ENCODE results near the gene TMEM252. TPM values are rescaled to one million over a fixed set of nuclear protein-coding genes. Genes with fewer than 3 reads are reported as not detected.

TMEM252 gene
- total RNA-seq, 3 donors from 2014 or later (not counting 1 experiment from before 2014, with no cell fraction given), result not detected

- Histone ChIP-seq H3K27ac (ENCODE audit: low read length) (no peak overlapping the region), H3K9me3 (ENCODE audit: control insufficient read depth, insufficient read depth, low read length) (peaks cover 2% of the 10 kb centered on the region), H3K4me1 (ENCODE audit: control insufficient read depth, insufficient read depth, low read length) (no peaks in the 10 kb centered on the region), H3K4me3 (ENCODE audit: low read length) (no peak overlapping the region), H3K27me3 (ENCODE audit: control insufficient read depth, insufficient read depth, low read length) (no peaks in the 10 kb centered on the region), H3K36me3 (ENCODE audit: control insufficient read depth, insufficient read depth, low read length) (no peaks in the 10 kb centered on the region)
- H3K9me3 Mint-ChIP-seq, result no peaks in the 10 kb centered on the region
- H3K36me3 Mint-ChIP-seq, result peaks cover 7% of the 10 kb centered on the region
- no peaks in the 10 kb centered on the region for H3K4me1 Mint-ChIP-seq
- 34% methylated on average over 4 of the region's 4 CpGs for WGBS (ENCODE audit: insufficient coverage)
- ATAC-seq (no peak), DNase-seq (no peak)
- intact Hi-C loops (cut with micrococcal nuclease), result no loop called here
- H3K27ac Mint-ChIP-seq, result no peak overlapping the region
- H3K4me3 Mint-ChIP-seq, result no peak overlapping the region
- H3K27me3 Mint-ChIP-seq (ENCODE audit: low read depth in 2 of 2), result peaks cover 10 to 23% of the 10 kb centered on the region in 2 donors
- TF ChIP-seq, protein P1, sequence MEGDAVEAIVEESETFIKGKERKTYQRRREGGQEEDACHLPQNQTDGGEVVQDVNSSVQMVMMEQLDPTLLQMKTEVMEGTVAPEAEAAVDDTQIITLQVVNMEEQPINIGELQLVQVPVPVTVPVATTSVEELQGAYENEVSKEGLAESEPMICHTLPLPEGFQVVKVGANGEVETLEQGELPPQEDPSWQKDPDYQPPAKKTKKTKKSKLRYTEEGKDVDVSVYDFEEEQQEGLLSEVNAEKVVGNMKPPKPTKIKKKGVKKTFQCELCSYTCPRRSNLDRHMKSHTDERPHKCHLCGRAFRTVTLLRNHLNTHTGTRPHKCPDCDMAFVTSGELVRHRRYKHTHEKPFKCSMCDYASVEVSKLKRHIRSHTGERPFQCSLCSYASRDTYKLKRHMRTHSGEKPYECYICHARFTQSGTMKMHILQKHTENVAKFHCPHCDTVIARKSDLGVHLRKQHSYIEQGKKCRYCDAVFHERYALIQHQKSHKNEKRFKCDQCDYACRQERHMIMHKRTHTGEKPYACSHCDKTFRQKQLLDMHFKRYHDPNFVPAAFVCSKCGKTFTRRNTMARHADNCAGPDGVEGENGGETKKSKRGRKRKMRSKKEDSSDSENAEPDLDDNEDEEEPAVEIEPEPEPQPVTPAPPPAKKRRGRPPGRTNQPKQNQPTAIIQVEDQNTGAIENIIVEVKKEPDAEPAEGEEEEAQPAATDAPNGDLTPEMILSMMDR (IDR thresholded peaks at IDR 0.05), result no peak
Observed at GRCh38 chr9:68522131-68522530, 18.6 kb downstream of the TMEM252 start.

GRCh38 chr9:68515326-68516017, 25.2 kb downstream of the TMEM252 start:
- 93% methylated on average over 3 of the region's 4 CpGs for WGBS (ENCODE audit: insufficient coverage)
- no peak for DNase-seq
- Histone ChIP-seq H3K4me3 (ENCODE audit: low read length) (no peak overlapping the region), H3K9me3 (ENCODE audit: control insufficient read depth, insufficient read depth, low read length) (peaks cover 2% of the 10 kb centered on the region), H3K27ac (ENCODE audit: low read length) (no peak overlapping the region), H3K36me3 (ENCODE audit: control insufficient read depth, insufficient read depth, low read length) (no peaks in the 10 kb centered on the region), H3K4me1 (ENCODE audit: control insufficient read depth, insufficient read depth, low read length) (no peaks in the 10 kb centered on the region), H3K27me3 (ENCODE audit: control insufficient read depth, insufficient read depth, low read length) (no peaks in the 10 kb centered on the region)
- H3K27me3 Mint-ChIP-seq (ENCODE audit: low read depth in 2 of 2), result peaks cover 0 to 13% of the 10 kb centered on the region in 2 donors
- no peak overlapping the region for H3K27ac Mint-ChIP-seq
- ATAC-seq, result no peak
- no peak overlapping the region for H3K4me3 Mint-ChIP-seq
- intact Hi-C loops (cut with micrococcal nuclease), result no loop called here
- no peaks in the 10 kb centered on the region for H3K4me1 Mint-ChIP-seq
- TF ChIP-seq, protein P1 (IDR thresholded peaks at IDR 0.05), result no peak
- H3K36me3 Mint-ChIP-seq, result peaks cover 7% of the 10 kb centered on the region
- no peaks in the 10 kb centered on the region for H3K9me3 Mint-ChIP-seq

GRCh38 chr9:68513981-68514380, 26.7 kb downstream of the TMEM252 start:
- Histone ChIP-seq H3K36me3 (ENCODE audit: control insufficient read depth, insufficient read depth, low read length) (no peaks in the 10 kb centered on the region), H3K9me3 (ENCODE audit: control insufficient read depth, insufficient read depth, low read length) (peaks cover 2% of the 10 kb centered on the region), H3K27ac (ENCODE audit: low read length) (no peak overlapping the region), H3K4me1 (ENCODE audit: control insufficient read depth, insufficient read depth, low read length) (no peaks in the 10 kb centered on the region), H3K4me3 (ENCODE audit: low read length) (no peak overlapping the region), H3K27me3 (ENCODE audit: control insufficient read depth, insufficient read depth, low read length) (no peaks in the 10 kb centered on the region)
- Mint-ChIP-seq H3K4me3 (no peak overlapping the region), H3K27ac (no peak overlapping the region), H3K9me3 (no peaks in the 10 kb centered on the region), H3K36me3 (peaks cover 7% of the 10 kb centered on the region), H3K27me3 (ENCODE audit: low read depth in 2 of 2) (peaks cover 0 to 12% of the 10 kb centered on the region in 2 donors), H3K4me1 (no peaks in the 10 kb centered on the region)
- ATAC-seq (no peak), DNase-seq (no peak)
- intact Hi-C loops (cut with micrococcal nuclease), result no loop called here
- WGBS (ENCODE audit: insufficient coverage), result 97% methylated on average over 4 of the region's 4 CpGs
- TF ChIP-seq, protein P1 (IDR thresholded peaks at IDR 0.05), result no peak

DNA sequence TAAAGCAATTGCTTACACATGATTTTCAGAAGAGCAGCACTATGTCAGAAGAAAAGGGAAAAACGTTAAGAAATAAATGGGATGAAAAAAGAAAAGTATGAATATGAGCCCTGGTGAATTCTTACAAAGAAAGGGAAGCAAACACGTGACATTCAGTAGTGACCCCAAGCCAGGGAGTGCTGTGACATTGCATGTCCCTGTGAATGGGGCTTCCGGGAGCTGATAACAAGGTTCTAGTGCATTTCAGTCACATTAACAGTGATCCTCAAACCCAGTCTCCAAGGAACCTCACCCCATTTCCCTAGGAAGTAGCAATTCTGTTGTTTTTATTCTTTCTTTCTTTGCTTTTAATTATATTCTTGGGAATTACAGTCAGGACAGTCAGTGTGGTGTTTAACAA, 27.3 kb downstream of the TMEM252 start:
- Histone ChIP-seq H3K4me3 (ENCODE audit: low read length) (no peak overlapping the region), H3K27me3 (ENCODE audit: control insufficient read depth, insufficient read depth, low read length) (no peaks in the 10 kb centered on the region), H3K27ac (ENCODE audit: low read length) (no peak overlapping the region), H3K36me3 (ENCODE audit: control insufficient read depth, insufficient read depth, low read length) (no peaks in the 10 kb centered on the region), H3K4me1 (ENCODE audit: control insufficient read depth, insufficient read depth, low read length) (no peaks in the 10 kb centered on the region), H3K9me3 (ENCODE audit: control insufficient read depth, insufficient read depth, low read length) (peaks cover 2% of the 10 kb centered on the region)
- Mint-ChIP-seq H3K4me3 (no peak overlapping the region), H3K36me3 (peaks cover 4% of the 10 kb centered on the region), H3K9me3 (no peaks in the 10 kb centered on the region), H3K27me3 (ENCODE audit: low read depth in 2 of 2) (peaks cover 0 to 6% of the 10 kb centered on the region in 2 donors), H3K4me1 (no peaks in the 10 kb centered on the region), H3K27ac (no peak overlapping the region)
- TF ChIP-seq, protein P1 (IDR thresholded peaks at IDR 0.05), result no peak
- no peak for ATAC-seq
- intact Hi-C loops (cut with micrococcal nuclease), result no loop called here
- WGBS (ENCODE audit: insufficient coverage), result 75% methylated on average over 3 of the region's 3 CpGs
- DNase-seq, result no peak
